HEK293 (cell line): ENCODE measurements around the gene ICAM5.

Experiments
- CTCF ChIA-PET: fragments of 350-600 bp; formaldehyde crosslinking; extraction: SDS; loops from one replicate; lab custom pipeline; 2021; ENCODE audit warnings: antibody characterized with exemption; lab: Yijun Ruan, JAX
- POLR2A ChIA-PET: fragments of 300-600 bp; formaldehyde crosslinking; extraction: SDS; loops from one replicate; lab custom pipeline; 2020; ENCODE audit warnings: antibody characterized with exemption, inconsistent platforms; lab: Yijun Ruan, JAX
- H3K27ac ChIP-seq: fragments of 200-500 bp; sonication (Bioruptor generic); 2 replicates; pipeline ENCODE4 v1.5.1; 2014; ENCODE audit warnings: low read depth, low read length, control low read depth, inconsistent platforms; ENCODE audit errors: extremely low read depth
- H3K36me3 ChIP-seq, 2 experiments: fragments of 200-500 bp in 1 of 2; sonication (Bioruptor generic) in 1 of 2; 1 replicate in 1 of 2; 2 replicates in 1 of 2; pipeline ENCODE4 v1.5.1; 2014 to 2017; ENCODE audit warnings: inconsistent platforms in 2 of 2, low read length in 2 of 2; ENCODE audit not compliant: control insufficient read depth in 2 of 2, insufficient read depth in 1 of 2
- H3K4me1 ChIP-seq: fragments of 200-500 bp; sonication (Bioruptor generic); 2 replicates; pipeline ENCODE4 v1.5.1; 2014; ENCODE audit warnings: mild to moderate bottlenecking, low read length, inconsistent platforms; ENCODE audit not compliant: control insufficient read depth, insufficient read depth
- H3K4me3 ChIP-seq: 2 replicates; pipeline ENCODE4 v1.5.1; 2011; ENCODE audit warnings: low read depth, mild to moderate bottlenecking, control low read depth, low read length, moderate library complexity
- H3K9me3 ChIP-seq: fragments of 200-500 bp; sonication (Bioruptor generic); 2 replicates; pipeline ENCODE4 v1.5.1; 2014; ENCODE audit warnings: low read depth, low read length, inconsistent platforms; ENCODE audit not compliant: control insufficient read depth, insufficient read depth
- BCL11B ChIP-seq: fragments of 450-650 bp; formaldehyde crosslinking; IDR thresholded peaks from 2 replicates; pipeline ENCODE4 v1.5.1; 2016; ENCODE audit warnings: low read depth, missing biosample characterization, missing genetic modification characterization
- EGR2 ChIP-seq: fragments of 450-650 bp; formaldehyde crosslinking; IDR thresholded peaks from 2 replicates; pipeline ENCODE4 v1.5.1; 2016; ENCODE audit warnings: low read depth, missing biosample characterization, missing genetic modification characterization
- GLI2 ChIP-seq: fragments of 450-650 bp; formaldehyde crosslinking; IDR thresholded peaks from 2 replicates; pipeline ENCODE4; 2017; ENCODE audit warnings: missing biosample characterization, missing genetic modification characterization, low read depth, borderline replicate concordance
- GLIS2 ChIP-seq: fragments of 450-650 bp; formaldehyde crosslinking; IDR thresholded peaks from 2 replicates; pipeline ENCODE4 v1.5.1; 2016; ENCODE audit warnings: missing biosample characterization, missing genetic modification characterization
- KLF16 ChIP-seq: fragments of 450-650 bp; formaldehyde crosslinking; IDR thresholded peaks from 2 replicates; pipeline ENCODE4 v1.5.1; 2017; ENCODE audit warnings: missing biosample characterization, missing genetic modification characterization
- ZBTB8A ChIP-seq: fragments of 450-650 bp; formaldehyde crosslinking; IDR thresholded peaks from 2 replicates; pipeline ENCODE4 v1.5.1; 2016; ENCODE audit warnings: missing biosample characterization, missing genetic modification characterization
- ZNF138 ChIP-seq: fragments of 450-650 bp; formaldehyde crosslinking; IDR thresholded peaks from 2 replicates; pipeline ENCODE4 v1.5.1; 2016; ENCODE audit warnings: missing biosample characterization, missing genetic modification characterization, borderline replicate concordance
- ZNF184 ChIP-seq: fragments of 450-650 bp; IDR thresholded peaks from 2 replicates; pipeline ENCODE4 v1.5.1; 2018; ENCODE audit warnings: missing biosample characterization, mild to moderate bottlenecking, missing genetic modification characterization
- ZNF24 ChIP-seq: fragments of 450-650 bp; formaldehyde crosslinking; IDR thresholded peaks from 2 replicates; pipeline ENCODE4 v1.5.1; 2016; ENCODE audit warnings: missing biosample characterization, missing genetic modification characterization
- ZNF266 ChIP-seq: fragments of 450-650 bp; formaldehyde crosslinking; IDR thresholded peaks from 2 replicates; pipeline ENCODE4 v1.5.1; 2016; ENCODE audit warnings: missing biosample characterization, missing genetic modification characterization, low read depth
- ZNF335 ChIP-seq: fragments of 450-650 bp; formaldehyde crosslinking; conservative IDR thresholded peaks from 2 replicates; pipeline ENCODE4 v1.5.1; 2016; ENCODE audit warnings: missing biosample characterization, missing genetic modification characterization
- ZNF416 ChIP-seq: fragments of 450-650 bp; formaldehyde crosslinking; IDR thresholded peaks from 2 replicates; pipeline ENCODE4 v1.5.1; 2016; ENCODE audit warnings: missing biosample characterization, missing genetic modification characterization
- ZNF510 ChIP-seq: fragments of 450-650 bp; formaldehyde crosslinking; IDR thresholded peaks from 2 replicates; pipeline ENCODE4 v1.5.1; 2018; ENCODE audit warnings: mild to moderate bottlenecking, missing genetic modification characterization, missing biosample characterization; ENCODE audit not compliant: insufficient replicate concordance
- ZNF571 ChIP-seq: fragments of 450-650 bp; formaldehyde crosslinking; IDR thresholded peaks from 2 replicates; pipeline ENCODE4 v1.5.0; 2017; ENCODE audit warnings: missing biosample characterization, missing genetic modification characterization
- ZNF600 ChIP-seq: fragments of 450-650 bp; formaldehyde crosslinking; IDR thresholded peaks from 2 replicates; pipeline ENCODE4 v1.5.1; 2016; ENCODE audit warnings: missing biosample characterization, missing genetic modification characterization
- ZNF707 ChIP-seq: fragments of 450-650 bp; formaldehyde crosslinking; IDR thresholded peaks from 2 replicates; pipeline ENCODE4 v1.5.1; 2016; ENCODE audit warnings: missing biosample characterization, missing genetic modification characterization
- ZNF76 ChIP-seq: fragments of 450-650 bp; formaldehyde crosslinking; IDR thresholded peaks from 2 replicates; pipeline ENCODE4; 2016; ENCODE audit warnings: low read depth, missing biosample characterization, missing genetic modification characterization, borderline replicate concordance
- ZNF777 ChIP-seq: fragments of 450-650 bp; formaldehyde crosslinking; IDR thresholded peaks from 2 replicates; pipeline ENCODE4 v1.5.1; 2017; ENCODE audit warnings: missing biosample characterization, missing genetic modification characterization, borderline replicate concordance
- ZNF837 ChIP-seq: fragments of 450-650 bp; formaldehyde crosslinking; IDR thresholded peaks from 2 replicates; pipeline ENCODE4 v1.5.1; 2016; ENCODE audit warnings: missing biosample characterization, missing genetic modification characterization
- TF ChIP-seq, protein P1 (sequence below): fragments of 450-650 bp; formaldehyde crosslinking; IDR thresholded peaks from 2 replicates; pipeline ENCODE4 v1.5.1; 2016; ENCODE audit warnings: missing biosample characterization, missing genetic modification characterization
- TF ChIP-seq, protein P2 (sequence below): fragments of 450-650 bp; formaldehyde crosslinking; IDR thresholded peaks from 2 replicates; pipeline ENCODE4 v1.5.1; 2016; ENCODE audit warnings: missing biosample characterization, missing genetic modification characterization
- TF ChIP-seq, protein P3 (sequence below): fragments of 450-650 bp; formaldehyde crosslinking; optimal IDR thresholded peaks from 2 replicates; pipeline ENCODE3; 2016; ENCODE audit warnings: missing biosample characterization, mild to moderate bottlenecking, missing genetic modification characterization
- TF ChIP-seq, protein P4 (sequence below): fragments of 450-650 bp; formaldehyde crosslinking; IDR thresholded peaks from 2 replicates; pipeline ENCODE4 v1.5.1; 2016; ENCODE audit warnings: missing biosample characterization, missing genetic modification characterization
- TF ChIP-seq, protein P5 (sequence below): fragments of 450-650 bp; formaldehyde crosslinking; IDR thresholded peaks from 2 replicates; pipeline ENCODE4 v1.5.1; 2016; ENCODE audit warnings: missing biosample characterization, missing genetic modification characterization
- TF ChIP-seq, protein P6 (sequence below): fragments of 450-650 bp; formaldehyde crosslinking; IDR thresholded peaks from 2 replicates; pipeline ENCODE4 v1.5.1; 2016; ENCODE audit warnings: missing biosample characterization, missing genetic modification characterization

The ICAM5 gene

DNA sequence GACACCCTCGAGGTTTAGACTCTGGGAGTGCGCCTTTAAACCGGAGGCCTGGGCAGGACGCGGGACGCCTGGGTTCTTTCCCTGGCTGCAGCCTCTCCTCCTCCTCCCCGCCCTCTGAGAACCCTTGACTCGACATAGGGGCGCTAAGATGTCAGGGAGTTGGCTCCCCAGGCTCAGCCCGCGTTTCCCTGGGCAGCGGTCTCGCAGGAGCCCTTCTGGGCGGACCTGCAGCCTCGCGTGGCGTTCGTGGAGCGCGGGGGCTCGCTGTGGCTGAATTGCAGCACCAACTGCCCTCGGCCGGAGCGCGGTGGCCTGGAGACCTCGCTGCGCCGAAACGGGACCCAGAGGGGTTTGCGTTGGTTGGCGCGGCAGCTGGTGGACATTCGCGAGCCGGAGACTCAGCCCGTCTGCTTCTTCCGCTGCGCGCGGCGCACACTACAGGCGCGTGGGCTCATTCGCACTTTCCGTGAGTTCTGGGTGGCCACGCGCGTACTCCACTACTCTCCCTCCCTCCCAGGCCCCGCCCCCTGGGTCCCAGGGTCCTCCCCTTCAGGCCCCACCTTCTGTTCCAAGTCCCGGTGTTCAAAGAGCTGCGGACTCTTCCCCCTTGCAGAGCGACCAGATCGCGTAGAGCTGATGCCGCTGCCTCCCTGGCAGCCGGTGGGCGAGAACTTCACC lies 1.3 kb downstream of the ICAM5 start:
- H3K4me1 ChIP-seq: peaks cover 4% of the 10 kb centered on the region; the same call in 1 of the 2 replicates
- H3K9me3 ChIP-seq: no peaks in the 10 kb centered on the region
- H3K36me3 ChIP-seq: peaks cover 0 to 5% of the 10 kb centered on the region in 2 experiments; a peak in 1 of 3 replicates
- ChIA-PET POLR2A (interaction anchor here (0.5 to 2.0 kb wide), 11 partner anchors 20 to 371 kb away, joined by 3 to 13 read pairs (median 4); partner anchors contain the start of genes ICAM1, RAVER1 and TYK2), CTCF (interaction anchor here (0.6 to 1.9 kb wide), 4 partner anchors 30 to 63 kb away, joined by 3 to 6 read pairs (median 4); no protein-coding TSS in a partner anchor)
- peak overlapping the region; percentile 41 for H3K4me3 ChIP-seq
- peak overlapping the region; percentile 6; the same call in 1 of the 2 replicates for H3K27ac ChIP-seq
- peak; percentile 66 for TF ChIP-seq GLIS2 (tag by site-specific recombination)
- TF ChIP-seq ZNF138 (tag by site-specific recombination): no peak
- no peak for TF ChIP-seq ZNF416 (tag by site-specific recombination)
- TF ChIP-seq, protein P1, sequence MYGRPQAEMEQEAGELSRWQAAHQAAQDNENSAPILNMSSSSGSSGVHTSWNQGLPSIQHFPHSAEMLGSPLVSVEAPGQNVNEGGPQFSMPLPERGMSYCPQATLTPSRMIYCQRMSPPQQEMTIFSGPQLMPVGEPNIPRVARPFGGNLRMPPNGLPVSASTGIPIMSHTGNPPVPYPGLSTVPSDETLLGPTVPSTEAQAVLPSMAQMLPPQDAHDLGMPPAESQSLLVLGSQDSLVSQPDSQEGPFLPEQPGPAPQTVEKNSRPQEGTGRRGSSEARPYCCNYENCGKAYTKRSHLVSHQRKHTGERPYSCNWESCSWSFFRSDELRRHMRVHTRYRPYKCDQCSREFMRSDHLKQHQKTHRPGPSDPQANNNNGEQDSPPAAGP (tag by site-specific recombination): peak; percentile 45; the same call in 1 of the 2 replicates
- TF ChIP-seq ZNF707 (tag by site-specific recombination): no peak
- TF ChIP-seq ZNF571 (tag by site-specific recombination): no peak
- TF ChIP-seq, protein P2, sequence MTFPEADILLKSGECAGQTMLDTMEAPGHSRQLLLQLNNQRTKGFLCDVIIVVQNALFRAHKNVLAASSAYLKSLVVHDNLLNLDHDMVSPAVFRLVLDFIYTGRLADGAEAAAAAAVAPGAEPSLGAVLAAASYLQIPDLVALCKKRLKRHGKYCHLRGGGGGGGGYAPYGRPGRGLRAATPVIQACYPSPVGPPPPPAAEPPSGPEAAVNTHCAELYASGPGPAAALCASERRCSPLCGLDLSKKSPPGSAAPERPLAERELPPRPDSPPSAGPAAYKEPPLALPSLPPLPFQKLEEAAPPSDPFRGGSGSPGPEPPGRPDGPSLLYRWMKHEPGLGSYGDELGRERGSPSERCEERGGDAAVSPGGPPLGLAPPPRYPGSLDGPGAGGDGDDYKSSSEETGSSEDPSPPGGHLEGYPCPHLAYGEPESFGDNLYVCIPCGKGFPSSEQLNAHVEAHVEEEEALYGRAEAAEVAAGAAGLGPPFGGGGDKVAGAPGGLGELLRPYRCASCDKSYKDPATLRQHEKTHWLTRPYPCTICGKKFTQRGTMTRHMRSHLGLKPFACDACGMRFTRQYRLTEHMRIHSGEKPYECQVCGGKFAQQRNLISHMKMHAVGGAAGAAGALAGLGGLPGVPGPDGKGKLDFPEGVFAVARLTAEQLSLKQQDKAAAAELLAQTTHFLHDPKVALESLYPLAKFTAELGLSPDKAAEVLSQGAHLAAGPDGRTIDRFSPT (tag by site-specific recombination): peak; percentile 58; the same call in 1 of the 2 replicates
- TF ChIP-seq, protein P3, sequence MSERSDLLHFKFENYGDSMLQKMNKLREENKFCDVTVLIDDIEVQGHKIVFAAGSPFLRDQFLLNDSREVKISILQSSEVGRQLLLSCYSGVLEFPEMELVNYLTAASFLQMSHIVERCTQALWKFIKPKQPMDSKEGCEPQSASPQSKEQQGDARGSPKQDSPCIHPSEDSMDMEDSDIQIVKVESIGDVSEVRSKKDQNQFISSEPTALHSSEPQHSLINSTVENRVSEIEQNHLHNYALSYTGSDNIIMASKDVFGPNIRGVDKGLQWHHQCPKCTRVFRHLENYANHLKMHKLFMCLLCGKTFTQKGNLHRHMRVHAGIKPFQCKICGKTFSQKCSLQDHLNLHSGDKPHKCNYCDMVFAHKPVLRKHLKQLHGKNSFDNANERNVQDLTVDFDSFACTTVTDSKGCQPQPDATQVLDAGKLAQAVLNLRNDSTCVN (tag by site-specific recombination): peak; percentile 89
- TF ChIP-seq ZNF600 (tag by site-specific recombination): peak; percentile 58; the same call in 1 of the 2 replicates
- peak; percentile 50; the same call in 1 of the 2 replicates for TF ChIP-seq KLF16 (tag by site-specific recombination)
- no peak for TF ChIP-seq ZNF24
- TF ChIP-seq, protein P4, sequence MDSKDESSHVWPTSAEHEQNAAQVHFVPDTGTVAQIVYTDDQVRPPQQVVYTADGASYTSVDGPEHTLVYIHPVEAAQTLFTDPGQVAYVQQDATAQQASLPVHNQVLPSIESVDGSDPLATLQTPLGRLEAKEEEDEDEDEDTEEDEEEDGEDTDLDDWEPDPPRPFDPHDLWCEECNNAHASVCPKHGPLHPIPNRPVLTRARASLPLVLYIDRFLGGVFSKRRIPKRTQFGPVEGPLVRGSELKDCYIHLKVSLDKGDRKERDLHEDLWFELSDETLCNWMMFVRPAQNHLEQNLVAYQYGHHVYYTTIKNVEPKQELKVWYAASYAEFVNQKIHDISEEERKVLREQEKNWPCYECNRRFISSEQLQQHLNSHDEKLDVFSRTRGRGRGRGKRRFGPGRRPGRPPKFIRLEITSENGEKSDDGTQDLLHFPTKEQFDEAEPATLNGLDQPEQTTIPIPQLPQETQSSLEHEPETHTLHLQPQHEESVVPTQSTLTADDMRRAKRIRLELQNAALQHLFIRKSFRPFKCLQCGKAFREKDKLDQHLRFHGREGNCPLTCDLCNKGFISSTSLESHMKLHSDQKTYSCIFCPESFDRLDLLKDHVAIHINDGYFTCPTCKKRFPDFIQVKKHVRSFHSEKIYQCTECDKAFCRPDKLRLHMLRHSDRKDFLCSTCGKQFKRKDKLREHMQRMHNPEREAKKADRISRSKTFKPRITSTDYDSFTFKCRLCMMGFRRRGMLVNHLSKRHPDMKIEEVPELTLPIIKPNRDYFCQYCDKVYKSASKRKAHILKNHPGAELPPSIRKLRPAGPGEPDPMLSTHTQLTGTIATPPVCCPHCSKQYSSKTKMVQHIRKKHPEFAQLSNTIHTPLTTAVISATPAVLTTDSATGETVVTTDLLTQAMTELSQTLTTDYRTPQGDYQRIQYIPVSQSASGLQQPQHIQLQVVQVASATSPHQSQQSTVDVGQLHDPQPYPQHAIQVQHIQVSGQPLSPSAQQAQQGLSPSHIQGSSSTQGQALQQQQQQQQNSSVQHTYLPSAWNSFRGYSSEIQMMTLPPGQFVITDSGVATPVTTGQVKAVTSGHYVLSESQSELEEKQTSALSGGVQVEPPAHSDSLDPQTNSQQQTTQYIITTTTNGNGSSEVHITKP: peak; percentile 48; the same call in 1 of the 2 replicates
- 0 out of 2 replicates have a peak, but pooled peaks have one; percentile 8 for TF ChIP-seq EGR2 (tag by site-specific recombination)
- no peak for TF ChIP-seq ZNF184 (tag by site-specific recombination)
- peak; percentile 65 for TF ChIP-seq ZNF335 (tag by site-specific recombination)
- TF ChIP-seq ZNF837: no peak
- peak; percentile 13; the same call in 1 of the 2 replicates for TF ChIP-seq BCL11B (tag by site-specific recombination)
- 0 out of 2 replicates have a peak, but pooled peaks have one; percentile 17 for TF ChIP-seq ZBTB8A (tag by site-specific recombination)
- TF ChIP-seq GLI2 (tag by site-specific recombination): no peak
- TF ChIP-seq, protein P5, sequence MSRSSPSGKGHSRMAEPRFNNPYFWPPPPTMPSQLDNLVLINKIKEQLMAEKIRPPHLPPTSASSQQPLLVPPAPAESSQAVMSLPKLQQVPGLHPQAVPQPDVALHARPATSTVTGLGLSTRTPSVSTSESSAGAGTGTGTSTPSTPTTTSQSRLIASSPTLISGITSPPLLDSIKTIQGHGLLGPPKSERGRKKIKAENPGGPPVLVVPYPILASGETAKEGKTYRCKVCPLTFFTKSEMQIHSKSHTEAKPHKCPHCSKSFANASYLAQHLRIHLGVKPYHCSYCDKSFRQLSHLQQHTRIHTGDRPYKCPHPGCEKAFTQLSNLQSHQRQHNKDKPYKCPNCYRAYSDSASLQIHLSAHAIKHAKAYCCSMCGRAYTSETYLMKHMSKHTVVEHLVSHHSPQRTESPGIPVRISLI (tag by site-specific recombination): no peak
- TF ChIP-seq ZNF777 (tag by site-specific recombination): no peak
- no peak for TF ChIP-seq ZNF266 (tag by site-specific recombination)
- TF ChIP-seq ZNF510 (tag by site-specific recombination): no peak
- TF ChIP-seq, protein P6, sequence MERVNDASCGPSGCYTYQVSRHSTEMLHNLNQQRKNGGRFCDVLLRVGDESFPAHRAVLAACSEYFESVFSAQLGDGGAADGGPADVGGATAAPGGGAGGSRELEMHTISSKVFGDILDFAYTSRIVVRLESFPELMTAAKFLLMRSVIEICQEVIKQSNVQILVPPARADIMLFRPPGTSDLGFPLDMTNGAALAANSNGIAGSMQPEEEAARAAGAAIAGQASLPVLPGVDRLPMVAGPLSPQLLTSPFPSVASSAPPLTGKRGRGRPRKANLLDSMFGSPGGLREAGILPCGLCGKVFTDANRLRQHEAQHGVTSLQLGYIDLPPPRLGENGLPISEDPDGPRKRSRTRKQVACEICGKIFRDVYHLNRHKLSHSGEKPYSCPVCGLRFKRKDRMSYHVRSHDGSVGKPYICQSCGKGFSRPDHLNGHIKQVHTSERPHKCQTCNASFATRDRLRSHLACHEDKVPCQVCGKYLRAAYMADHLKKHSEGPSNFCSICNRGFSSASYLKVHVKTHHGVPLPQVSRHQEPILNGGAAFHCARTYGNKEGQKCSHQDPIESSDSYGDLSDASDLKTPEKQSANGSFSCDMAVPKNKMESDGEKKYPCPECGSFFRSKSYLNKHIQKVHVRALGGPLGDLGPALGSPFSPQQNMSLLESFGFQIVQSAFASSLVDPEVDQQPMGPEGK: peak; percentile 50
- peak; percentile 39; the same call in 1 of the 2 replicates for TF ChIP-seq ZNF76
